ENCODE results near the gene CTXN1. TPM values are rescaled to one million over a fixed set of nuclear protein-coding genes. Genes with fewer than 3 reads are reported as not detected.

CTXN1 gene
- total RNA-seq, 2 donors from 2014 or later = 0.19 TPM; not detected in 1

DNA sequence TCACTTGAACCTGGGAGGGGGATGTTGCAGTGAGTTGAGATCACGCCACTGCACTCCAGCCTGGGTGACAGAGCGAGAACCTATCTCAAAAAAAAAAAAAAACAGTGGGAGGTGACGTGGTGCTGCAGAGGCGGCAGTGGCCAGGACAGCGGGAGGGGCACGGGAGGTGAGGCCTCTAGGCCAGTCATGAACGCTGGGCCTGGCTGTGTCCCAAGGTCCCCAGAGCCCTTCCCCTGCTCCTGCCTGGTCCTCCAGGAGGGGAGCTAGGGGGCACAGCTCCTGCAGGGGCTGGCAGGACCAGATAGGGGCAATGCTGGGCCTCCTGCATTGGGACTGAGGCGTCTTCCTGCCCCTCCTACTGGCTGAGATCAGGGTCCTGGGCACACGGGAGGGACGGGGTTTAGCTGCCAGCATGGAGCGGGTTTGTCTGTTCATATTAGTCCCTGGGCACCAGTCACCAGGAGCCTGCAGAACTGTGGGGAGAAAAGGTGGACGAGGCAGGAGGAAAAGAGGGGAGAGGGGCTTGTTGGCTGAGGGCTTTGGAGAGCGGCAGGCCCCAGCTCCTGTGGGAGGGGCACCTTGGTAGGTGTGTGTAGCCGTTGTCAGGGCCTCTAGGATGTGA, 17.7 kb downstream of the CTXN1 start:
- H3K4me3 Mint-ChIP-seq = no peak overlapping the region
- no peak overlapping the region for H3K27ac Mint-ChIP-seq

DNA sequence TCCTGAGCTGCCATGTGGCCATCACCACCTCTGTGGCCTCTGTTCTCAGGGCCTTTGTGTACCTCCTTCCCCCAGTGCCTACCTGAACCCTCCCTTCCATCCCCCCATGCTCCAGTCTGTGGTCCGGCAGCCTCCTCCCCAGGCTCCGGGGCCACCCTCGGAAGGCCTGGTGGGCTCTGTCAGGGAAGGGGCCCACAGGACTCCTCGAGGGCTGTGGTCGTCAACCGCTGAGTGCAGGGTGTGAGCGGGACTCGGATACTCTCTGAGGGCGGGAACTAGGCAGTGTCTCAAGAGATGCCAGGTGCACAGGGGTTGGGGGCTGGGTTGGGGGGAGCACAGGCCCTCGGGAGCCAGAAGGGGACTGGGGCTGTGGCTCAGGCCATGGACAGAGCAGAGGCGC, 18.4 kb downstream of the CTXN1 start:
- no peaks in the 10 kb centered on the region for H3K9me3 Mint-ChIP-seq
- H3K27me3 Mint-ChIP-seq = no peaks in the 10 kb centered on the region
- peaks cover 46% of the 10 kb centered on the region for H3K36me3 Mint-ChIP-seq (ENCODE audit: low read depth)
- ATAC-seq (replicated peaks) = no peak
- no peak overlapping the region for H3K4me3 Mint-ChIP-seq
- peaks cover 7% of the 10 kb centered on the region for H3K4me1 Mint-ChIP-seq
- H3K27ac Mint-ChIP-seq = no peak overlapping the region

More for the DNA sequence above, 17.7 kb downstream of the CTXN1 start:
- Mint-ChIP-seq H3K9me3 (no peaks in the 10 kb centered on the region), H3K27me3 (no peaks in the 10 kb centered on the region), H3K36me3 (ENCODE audit: low read depth) (peaks cover 49% of the 10 kb centered on the region), H3K4me1 (peaks cover 7% of the 10 kb centered on the region)
- ATAC-seq (replicated peaks) = no peak

DNA sequence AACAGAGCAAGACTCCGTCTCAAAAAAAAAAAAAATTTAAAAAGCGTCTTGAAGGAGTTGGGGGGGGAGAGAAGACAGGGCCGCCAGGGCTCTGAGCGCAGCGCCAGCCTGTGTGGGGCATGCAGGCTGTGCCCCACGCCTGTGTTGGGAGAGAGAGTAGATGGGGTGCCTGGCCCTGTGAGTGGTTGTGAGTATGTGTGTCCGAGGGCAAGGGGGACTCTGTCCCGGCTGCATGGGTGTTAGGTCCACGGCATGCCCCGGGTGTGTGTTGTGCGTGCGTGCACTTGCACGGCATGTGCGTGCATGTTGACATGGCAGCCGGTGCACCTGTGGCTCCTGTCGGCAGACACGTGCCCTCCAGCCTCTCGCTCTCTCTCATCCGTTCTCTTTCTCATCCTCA, 18.8 kb downstream of the CTXN1 start:
- Mint-ChIP-seq H3K36me3 (ENCODE audit: low read depth) (peaks cover 43% of the 10 kb centered on the region), H3K27me3 (no peaks in the 10 kb centered on the region), H3K4me3 (no peak overlapping the region), H3K9me3 (no peaks in the 10 kb centered on the region), H3K27ac (no peak overlapping the region), H3K4me1 (peaks cover 7% of the 10 kb centered on the region)
- ATAC-seq (replicated peaks) = no peak

DNA sequence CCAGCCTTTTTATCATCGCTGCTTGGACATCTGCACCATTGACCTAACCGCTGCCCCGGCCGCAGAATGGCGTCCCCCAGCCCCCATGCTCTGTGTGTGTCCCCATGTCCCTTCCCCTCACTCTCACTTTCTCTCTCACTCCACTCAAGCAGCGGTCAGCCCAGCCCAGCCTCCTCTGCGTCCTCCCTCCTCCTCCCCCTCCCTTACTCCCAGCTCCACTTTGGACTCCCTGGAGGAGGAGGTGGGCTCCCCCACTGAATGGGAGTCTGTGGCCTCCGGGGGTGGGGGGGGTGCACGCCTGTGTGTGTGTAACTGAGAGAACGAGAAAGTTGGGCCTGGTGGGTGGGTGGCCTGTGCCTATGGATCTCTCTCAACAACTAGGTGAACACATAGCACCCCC, 20.1 kb downstream of the CTXN1 start:
- no peaks in the 10 kb centered on the region for H3K27me3 Mint-ChIP-seq
- H3K9me3 Mint-ChIP-seq = no peaks in the 10 kb centered on the region
- H3K4me1 Mint-ChIP-seq = peaks cover 7% of the 10 kb centered on the region
- no peak for ATAC-seq (replicated peaks)
- H3K4me3 Mint-ChIP-seq = peak overlapping the region; percentile 95
- H3K27ac Mint-ChIP-seq = peak overlapping the region; percentile 91
- H3K36me3 Mint-ChIP-seq (ENCODE audit: low read depth) = peaks cover 32% of the 10 kb centered on the region

DNA sequence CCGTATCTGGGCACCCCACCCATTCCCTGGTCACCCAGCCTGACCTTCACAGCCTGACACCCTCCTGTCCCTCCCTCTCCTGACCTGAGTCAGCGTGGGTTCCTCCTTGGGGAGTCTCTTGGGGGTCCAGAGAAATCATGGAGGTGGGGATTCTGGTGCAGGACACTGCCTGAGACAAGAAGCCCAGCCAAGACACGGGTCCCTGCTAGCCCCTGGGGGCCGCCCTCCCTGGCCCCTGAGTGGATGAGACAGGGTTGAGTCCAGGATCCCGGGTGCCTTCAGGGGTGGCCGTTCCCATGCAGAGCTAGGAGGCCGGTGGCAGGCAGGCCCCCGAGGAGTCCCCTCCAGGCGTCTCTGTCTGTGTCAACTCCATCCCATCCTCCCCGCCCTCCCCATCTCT, 20.7 kb downstream of the CTXN1 start:
- no peaks in the 10 kb centered on the region for H3K27me3 Mint-ChIP-seq
- H3K4me1 Mint-ChIP-seq = peaks cover 7% of the 10 kb centered on the region
- no peaks in the 10 kb centered on the region for H3K9me3 Mint-ChIP-seq
- H3K36me3 Mint-ChIP-seq (ENCODE audit: low read depth) = peaks cover 32% of the 10 kb centered on the region
- peak overlapping the region; percentile 91 for H3K27ac Mint-ChIP-seq
- ATAC-seq (replicated peaks) = no peak
- H3K4me3 Mint-ChIP-seq = peak overlapping the region; percentile 95

DNA sequence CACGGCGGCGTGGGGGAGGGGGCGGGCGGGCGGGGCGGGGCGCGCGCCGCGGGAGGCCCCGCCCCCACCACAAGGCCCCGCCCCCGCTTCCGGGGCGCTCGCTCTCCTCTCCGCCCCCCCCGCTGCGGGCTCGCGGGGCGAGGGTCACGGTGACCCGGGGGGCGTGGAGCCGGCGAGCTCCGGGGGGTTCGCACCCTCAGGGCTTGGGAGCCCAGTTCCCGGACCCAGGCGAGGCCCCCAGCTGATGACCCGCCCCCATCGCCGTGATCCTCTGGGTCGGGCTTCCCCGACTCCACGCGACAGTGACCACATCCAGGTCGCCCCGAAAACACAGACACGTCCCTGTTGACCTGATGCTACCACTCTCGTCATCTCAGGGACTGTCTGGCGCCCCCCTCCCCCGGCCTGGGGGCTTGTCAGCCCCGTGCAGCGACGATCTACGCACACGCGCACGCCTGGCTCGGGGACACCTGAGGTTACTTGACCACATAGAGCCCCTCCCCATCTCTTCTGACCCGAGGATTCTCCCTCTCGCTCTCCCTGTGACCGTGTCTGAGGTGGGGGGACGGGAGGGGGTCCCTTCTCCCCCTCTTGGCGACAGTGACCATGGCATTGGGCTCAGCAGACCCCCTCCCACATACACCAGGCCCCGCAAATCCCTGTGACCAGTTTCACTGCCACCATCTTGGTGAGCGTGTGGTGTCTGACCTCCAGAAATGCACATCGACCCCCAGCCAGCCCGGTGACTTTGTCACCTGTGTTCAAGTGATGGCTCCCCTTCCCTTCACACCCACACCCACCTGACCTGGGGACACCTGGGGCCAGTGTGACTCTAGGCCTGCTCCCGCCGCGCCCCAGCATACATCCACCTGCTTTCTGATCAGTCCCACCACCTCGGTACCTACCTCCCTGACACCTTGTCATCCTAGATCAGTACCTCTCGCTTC, 21.6 kb downstream of the CTXN1 start:
- Mint-ChIP-seq H3K27me3 (no peaks in the 10 kb centered on the region), H3K4me1 (peaks cover 7% of the 10 kb centered on the region), H3K4me3 (peak overlapping the region; percentile 95), H3K36me3 (ENCODE audit: low read depth) (peaks cover 32% of the 10 kb centered on the region), H3K27ac (peak overlapping the region; percentile 91), H3K9me3 (no peaks in the 10 kb centered on the region)
- peak; percentile 58 for ATAC-seq (replicated peaks)

DNA sequence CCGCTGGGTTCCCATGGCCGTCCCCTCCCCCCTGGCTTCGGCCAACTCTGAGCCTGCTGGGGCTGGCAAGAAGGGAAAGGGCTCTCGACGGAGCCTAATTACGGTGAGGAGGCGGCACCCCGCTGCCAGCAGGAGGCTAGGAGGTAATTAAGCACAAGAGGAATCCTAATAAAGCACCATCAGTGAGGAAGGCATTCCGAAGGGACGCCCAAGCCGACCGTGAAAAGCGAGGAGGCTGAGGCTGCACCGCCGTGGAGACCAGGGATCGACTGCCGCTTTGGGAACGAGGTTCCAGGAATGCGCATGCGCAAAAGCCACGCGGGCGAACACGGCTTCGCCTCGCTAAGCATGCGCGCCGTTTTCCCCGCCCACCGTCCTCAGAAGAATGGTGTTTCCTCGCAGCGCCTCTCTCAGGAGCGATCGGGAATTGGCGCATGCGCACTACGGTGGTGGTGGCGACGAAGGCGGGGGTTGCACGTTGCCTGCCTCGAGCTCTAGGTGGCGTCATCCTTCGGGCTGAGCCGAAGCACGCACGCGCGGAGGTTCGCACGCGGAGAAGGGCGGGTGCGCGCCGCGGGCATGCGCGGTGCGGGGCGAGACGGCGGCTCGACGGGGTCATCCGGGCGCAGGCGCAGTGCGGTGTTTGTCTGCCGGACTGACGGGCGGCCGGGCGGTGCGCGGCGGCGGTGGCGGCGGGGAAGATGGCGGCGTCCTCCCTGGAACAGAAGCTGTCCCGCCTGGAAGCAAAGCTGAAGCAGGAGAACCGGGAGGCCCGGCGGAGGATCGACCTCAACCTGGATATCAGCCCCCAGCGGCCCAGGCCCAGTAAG, 22.5 kb downstream of the CTXN1 start, which contains the start of gene MAP2K7:
Gene MAP2K7, plus strand, starts transcription at position 634 of the 830 bp plus-strand sequence. Its CDS starts 68 bp downstream, at position 702.
- H3K4me1 Mint-ChIP-seq = peaks cover 7% of the 10 kb centered on the region
- H3K27ac Mint-ChIP-seq = peak within 1 kb of the TSS; percentile 91
- no peaks in the 10 kb centered on the region for H3K27me3 Mint-ChIP-seq
- H3K4me3 Mint-ChIP-seq = peak within 1 kb of the TSS; percentile 95
- no peaks in the 10 kb centered on the region for H3K9me3 Mint-ChIP-seq
- peaks cover 32% of the 10 kb centered on the region for H3K36me3 Mint-ChIP-seq (ENCODE audit: low read depth)
- ATAC-seq (replicated peaks) = peak; percentile 87

DNA sequence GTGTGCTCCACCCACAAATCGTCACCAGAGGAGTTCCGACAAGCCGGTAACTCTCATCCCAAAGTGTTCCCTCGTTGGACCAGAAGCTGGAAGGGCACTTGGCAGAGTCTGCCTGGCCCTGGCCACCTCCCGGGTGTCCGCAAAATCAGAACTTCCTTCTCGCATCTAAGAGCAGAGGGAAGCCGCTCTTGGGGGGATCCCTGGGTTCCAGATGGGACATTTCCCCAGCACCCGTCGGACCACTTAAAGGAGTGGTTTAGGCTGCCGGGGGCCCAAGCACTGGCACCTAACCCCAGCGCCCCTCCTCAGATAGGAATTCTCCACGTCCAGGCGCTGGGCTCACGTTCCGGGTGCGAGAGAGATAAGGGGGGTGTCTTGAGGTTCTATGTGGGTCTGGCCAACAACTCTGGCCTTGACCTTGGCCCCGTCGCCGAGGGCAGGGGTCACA, 23.1 kb downstream of the CTXN1 start:
- ATAC-seq (replicated peaks) = no peak
- Mint-ChIP-seq H3K36me3 (ENCODE audit: low read depth) (peaks cover 32% of the 10 kb centered on the region), H3K4me1 (peaks cover 7% of the 10 kb centered on the region), H3K27ac (peak overlapping the region; percentile 88), H3K27me3 (no peaks in the 10 kb centered on the region), H3K9me3 (no peaks in the 10 kb centered on the region), H3K4me3 (peak overlapping the region; percentile 95)

DNA sequence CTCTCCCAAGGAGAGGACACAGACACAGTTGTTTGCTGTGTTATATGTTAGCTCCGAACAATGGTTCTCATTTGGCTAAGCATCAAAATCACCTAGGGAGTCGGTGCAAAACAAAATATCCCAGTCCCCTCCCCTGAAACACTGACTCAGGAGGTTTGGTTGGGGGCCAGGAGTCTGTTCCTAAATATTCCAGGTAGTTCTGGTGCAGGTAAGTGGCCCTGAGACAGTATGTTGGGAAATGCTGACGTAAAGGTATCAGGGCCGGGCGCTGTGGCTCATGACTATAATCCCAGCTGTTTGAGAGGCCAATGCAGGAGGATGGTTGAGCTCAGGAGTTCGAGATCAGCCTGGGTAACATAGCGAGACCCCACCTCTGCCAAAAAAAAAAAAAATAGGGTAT, 24.6 kb downstream of the CTXN1 start:
- Mint-ChIP-seq H3K4me1 (peaks cover 7% of the 10 kb centered on the region), H3K27ac (no peak overlapping the region), H3K27me3 (no peaks in the 10 kb centered on the region), H3K36me3 (ENCODE audit: low read depth) (peaks cover 32% of the 10 kb centered on the region), H3K9me3 (no peaks in the 10 kb centered on the region), H3K4me3 (no peak overlapping the region)
- ATAC-seq (replicated peaks) = no peak

DNA sequence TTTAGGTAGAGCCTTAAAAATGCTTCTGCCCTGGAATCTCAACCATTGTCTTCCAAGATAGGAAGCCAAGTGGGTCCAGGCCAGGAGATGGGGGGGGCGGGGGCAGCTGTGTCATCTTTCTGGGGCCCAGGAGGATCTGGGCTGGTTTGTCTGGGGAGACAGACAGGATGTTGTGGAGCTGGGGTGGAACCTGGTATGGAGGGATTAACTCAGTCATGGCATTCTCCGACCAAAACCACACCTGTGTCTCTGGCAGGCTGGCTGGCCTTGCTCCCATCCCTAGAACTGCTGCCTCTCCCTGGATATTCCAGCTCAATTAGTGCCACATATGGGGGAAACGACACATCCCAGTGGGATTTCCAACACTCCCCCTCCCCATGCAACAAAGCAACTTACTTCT, 25.0 kb downstream of the CTXN1 start:
- Mint-ChIP-seq H3K4me3 (no peak overlapping the region), H3K4me1 (peaks cover 7% of the 10 kb centered on the region), H3K36me3 (ENCODE audit: low read depth) (peaks cover 28% of the 10 kb centered on the region), H3K27me3 (no peaks in the 10 kb centered on the region), H3K27ac (no peak overlapping the region), H3K9me3 (no peaks in the 10 kb centered on the region)
- ATAC-seq (replicated peaks) = no peak

DNA sequence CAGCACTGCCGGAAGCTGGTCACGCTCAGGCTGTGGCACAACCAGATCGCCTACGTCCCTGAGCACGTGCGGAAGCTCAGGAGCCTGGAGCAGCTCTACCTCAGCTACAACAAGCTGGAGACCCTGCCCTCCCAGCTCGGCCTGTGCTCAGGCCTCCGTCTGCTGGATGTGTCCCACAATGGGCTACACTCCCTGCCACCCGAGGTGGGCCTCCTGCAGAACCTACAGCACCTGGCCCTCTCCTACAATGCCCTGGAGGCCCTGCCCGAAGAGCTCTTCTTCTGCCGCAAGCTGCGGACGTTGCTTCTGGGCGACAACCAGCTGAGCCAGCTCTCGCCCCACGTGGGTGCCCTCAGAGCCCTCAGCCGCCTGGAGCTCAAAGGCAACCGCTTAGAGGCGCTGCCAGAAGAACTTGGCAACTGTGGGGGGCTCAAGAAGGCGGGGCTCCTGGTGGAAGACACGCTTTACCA, 25.5 kb downstream of the CTXN1 start:
- H3K36me3 Mint-ChIP-seq (ENCODE audit: low read depth) = peaks cover 23% of the 10 kb centered on the region
- H3K4me1 Mint-ChIP-seq = peaks cover 7% of the 10 kb centered on the region
- H3K27me3 Mint-ChIP-seq = no peaks in the 10 kb centered on the region
- no peak for ATAC-seq (replicated peaks)
- no peak overlapping the region for H3K4me3 Mint-ChIP-seq
- no peak overlapping the region for H3K27ac Mint-ChIP-seq
- H3K9me3 Mint-ChIP-seq = no peaks in the 10 kb centered on the region

DNA sequence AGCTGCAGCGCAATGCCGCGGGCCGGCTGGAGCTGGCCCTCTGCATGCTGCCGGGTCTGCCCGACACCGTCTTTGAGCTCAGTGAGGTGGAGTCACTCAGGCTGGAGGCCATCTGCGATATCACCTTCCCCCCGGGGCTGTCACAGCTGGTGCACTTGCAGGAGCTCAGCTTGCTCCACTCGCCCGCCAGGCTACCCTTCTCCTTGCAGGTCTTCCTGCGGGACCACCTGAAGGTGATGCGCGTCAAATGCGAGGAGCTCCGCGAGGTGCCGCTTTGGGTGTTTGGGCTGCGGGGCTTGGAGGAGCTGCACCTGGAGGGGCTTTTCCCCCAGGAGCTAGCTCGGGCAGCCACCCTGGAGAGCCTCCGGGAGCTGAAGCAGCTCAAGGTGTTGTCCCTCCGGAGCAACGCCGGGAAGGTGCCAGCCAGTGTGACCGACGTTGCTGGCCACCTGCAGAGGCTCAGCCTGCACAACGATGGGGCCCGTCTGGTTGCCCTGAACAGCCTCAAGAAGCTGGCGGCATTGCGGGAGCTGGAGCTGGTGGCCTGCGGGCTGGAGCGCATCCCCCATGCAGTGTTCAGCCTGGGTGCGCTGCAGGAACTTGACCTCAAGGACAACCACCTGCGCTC, 26.1 kb downstream of the CTXN1 start:
- Mint-ChIP-seq H3K9me3 (no peaks in the 10 kb centered on the region), H3K27ac (no peak overlapping the region), H3K4me3 (no peak overlapping the region), H3K4me1 (peaks cover 4% of the 10 kb centered on the region), H3K27me3 (no peaks in the 10 kb centered on the region), H3K36me3 (ENCODE audit: low read depth) (peaks cover 17% of the 10 kb centered on the region)
- no peak for ATAC-seq (replicated peaks)

DNA sequence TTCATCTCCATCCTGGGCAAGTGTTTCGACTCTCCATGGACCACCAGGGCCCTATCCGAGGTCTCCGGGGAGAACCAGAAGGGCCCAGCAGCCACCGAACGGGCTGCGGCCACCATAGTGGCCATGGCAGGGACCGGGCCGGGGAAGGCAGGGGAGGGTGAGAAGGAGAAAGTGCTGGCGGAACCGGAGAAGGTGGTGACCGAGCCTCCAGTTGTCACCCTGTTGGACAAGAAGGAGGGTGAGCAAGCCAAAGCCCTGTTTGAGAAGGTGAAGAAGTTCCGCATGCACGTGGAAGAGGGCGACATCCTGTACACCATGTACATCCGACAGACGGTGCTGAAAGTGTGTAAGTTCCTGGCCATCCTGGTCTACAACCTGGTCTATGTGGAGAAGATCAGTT, 27.0 kb downstream of the CTXN1 start:
- no peak for ATAC-seq (replicated peaks)
- Mint-ChIP-seq H3K4me1 (no peaks in the 10 kb centered on the region), H3K27ac (no peak overlapping the region), H3K36me3 (ENCODE audit: low read depth) (peaks cover 9% of the 10 kb centered on the region), H3K4me3 (no peak overlapping the region), H3K9me3 (no peaks in the 10 kb centered on the region), H3K27me3 (no peaks in the 10 kb centered on the region)

DNA sequence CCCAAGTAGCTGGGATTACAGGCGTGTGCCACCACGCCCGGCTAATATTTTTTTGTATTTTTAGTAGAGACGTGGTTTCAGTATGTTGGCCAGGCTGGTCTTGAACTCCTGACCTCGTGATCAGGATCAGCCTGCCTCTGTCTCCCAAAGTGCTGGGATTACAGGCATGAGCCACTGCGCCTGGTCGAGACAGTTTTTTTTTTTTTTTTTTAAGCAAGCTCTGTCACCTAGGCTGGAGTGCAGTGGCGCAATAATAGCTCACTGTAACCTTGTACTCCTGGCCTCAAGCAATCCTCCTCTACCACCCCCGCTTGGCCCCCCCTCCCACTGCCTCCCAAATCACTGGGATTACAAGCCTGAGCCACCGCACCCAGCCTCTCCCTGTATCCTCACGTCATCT, 28.6 kb downstream of the CTXN1 start:
- no peak for ATAC-seq (replicated peaks)
- Mint-ChIP-seq H3K9me3 (no peaks in the 10 kb centered on the region), H3K27ac (no peak overlapping the region), H3K4me3 (no peak overlapping the region), H3K36me3 (ENCODE audit: low read depth) (no peaks in the 10 kb centered on the region), H3K27me3 (no peaks in the 10 kb centered on the region), H3K4me1 (no peaks in the 10 kb centered on the region)
